Right atrium auricular region (tissue), 2 donors: ENCODE results near the gene DHRS11. TPM values are rescaled to one million over a fixed set of nuclear protein-coding genes. Genes with fewer than 3 reads are reported as not detected.
A peak's percentile ranks its signal among the peaks of the same experiment; 100 is the strongest.

ENCODE experiments used
- DNase-seq: peaks from one replicate; pipeline ENCODE4 v3.0.0-alpha.2; 2019; ENCODE audit warnings: low spot score
- H3K27ac ChIP-seq, 2 donors: fragments of 200-600 bp; sonication (generic); 1 replicate in 1 of 2; 2 replicates in 1 of 2; pipeline ENCODE4 v1.5.1; 2016 to 2019
- H3K27me3 ChIP-seq, 2 donors: fragments of 200-600 bp; sonication (generic); one replicate each; pipeline versions ENCODE4 v1.5.1 to v1.6.0; 2017 to 2019
- H3K36me3 ChIP-seq: fragments of 200-600 bp; sonication (generic); one replicate; pipeline ENCODE4 v1.5.1; 2016
- H3K4me1 ChIP-seq, 2 donors: fragments of 200-600 bp; sonication (generic); one replicate each; pipeline versions ENCODE4 v1.5.1 to v1.6.0; 2017 to 2019
- H3K4me3 ChIP-seq, 2 donors: fragments of 200-600 bp; sonication (generic); 1 replicate in 1 of 2; 2 replicates in 1 of 2; pipeline ENCODE4 v1.5.1; 2017 to 2019; ENCODE audit warnings: mild to moderate bottlenecking in 1 of 2, moderate library complexity in 1 of 2
- H3K9me3 ChIP-seq, 2 donors: fragments of 200-600 bp; sonication (generic); one replicate each; pipeline ENCODE4 v1.5.1; 2019
- CTCF ChIP-seq, 2 donors: fragments of 200-600 bp; sonication (generic); IDR thresholded peaks; one replicate each; pipeline ENCODE4 v1.5.1; 2019; ENCODE audit warnings: antibody characterized with exemption in 2 of 2
- total RNA-seq, 2 donors: library from RNA; depleted of rRNA; stranded (reverse); fragments of >200 nt; gene quantifications; one replicate each; pipeline ENCODE4 v1.1.0, GENCODE V29; 2016

DHRS11 gene
- total RNA-seq, 2 donors from 2014 or later = 10.5 to 17.3 TPM

- Histone ChIP-seq H3K4me3 (peak overlapping the region; percentile 98), H3K36me3 (no peaks in the 10 kb centered on the region), H3K9me3 (no peaks in the 10 kb centered on the region), H3K27me3 (no peaks in the 10 kb centered on the region), H3K4me1 (peaks cover 0 to 52% of the 10 kb centered on the region in 2 donors), H3K27ac (peak overlapping the region; percentile 100)
- TF ChIP-seq CTCF (IDR thresholded peaks at IDR 0.05) = no peak
- peak; percentile 97 for DNase-seq
Measured at GRCh38 chr17:36545465-36546417, 45.9 kb upstream of the DHRS11 start.

DNA sequence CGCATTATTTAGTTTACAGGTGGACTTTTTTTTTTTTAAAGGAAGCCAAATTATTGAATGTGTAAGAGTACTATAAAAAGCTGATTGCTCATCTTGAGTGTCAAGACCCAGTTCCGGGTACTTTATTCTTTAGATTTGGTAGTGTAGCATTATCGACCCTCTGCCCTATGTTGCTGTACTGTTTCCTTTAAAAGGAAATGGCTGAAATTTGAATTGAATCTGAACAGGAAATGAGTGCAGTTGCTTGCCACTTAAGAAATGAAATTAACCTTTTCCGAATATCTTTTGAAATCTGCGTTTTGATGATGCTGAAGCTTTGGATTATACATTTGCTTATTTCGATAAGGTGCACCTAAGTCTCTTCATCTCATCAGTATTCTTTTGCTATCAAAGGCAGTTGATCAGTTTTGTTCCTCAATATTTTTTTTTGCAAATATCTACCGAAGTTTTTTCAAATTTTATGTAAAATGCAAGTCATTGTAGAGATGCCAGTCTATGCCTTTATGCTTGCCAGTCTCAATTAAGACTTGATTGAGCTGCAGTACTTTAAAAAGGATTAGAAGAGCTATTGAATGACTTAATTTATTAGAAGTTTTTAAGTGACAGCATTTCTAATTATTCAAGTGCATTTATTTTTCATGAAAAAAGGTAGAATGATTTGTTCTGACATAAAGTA, 45.1 kb upstream of the DHRS11 start:
- H3K27ac ChIP-seq = peak overlapping the region; percentile 100
- TF ChIP-seq CTCF (IDR thresholded peaks at IDR 0.05) = no peak
- no peaks in the 10 kb centered on the region for H3K27me3 ChIP-seq
- H3K9me3 ChIP-seq = no peaks in the 10 kb centered on the region
- peak overlapping the region; percentile 98 for H3K4me3 ChIP-seq
- no peaks in the 10 kb centered on the region for H3K36me3 ChIP-seq
- DNase-seq = no peak
- peaks cover 0 to 56% of the 10 kb centered on the region in 2 donors for H3K4me1 ChIP-seq

GRCh38 chr17:36547776-36548175, 43.9 kb upstream of the DHRS11 start:
- peaks cover 0 to 56% of the 10 kb centered on the region in 2 donors for H3K4me1 ChIP-seq
- H3K4me3 ChIP-seq = no peak overlapping the region
- H3K27ac ChIP-seq = no peak overlapping the region

GRCh38 chr17:36550491-36551417, 40.9 kb upstream of the DHRS11 start:
- H3K4me1 ChIP-seq = peaks cover 0 to 66% of the 10 kb centered on the region in 2 donors
- H3K36me3 ChIP-seq = peaks cover 10% of the 10 kb centered on the region
- no peak overlapping the region for H3K4me3 ChIP-seq
- no peak for DNase-seq
- no peaks in the 10 kb centered on the region for H3K9me3 ChIP-seq
- H3K27ac ChIP-seq = no peak overlapping the region
- H3K27me3 ChIP-seq = no peaks in the 10 kb centered on the region
- no peak for TF ChIP-seq CTCF (IDR thresholded peaks at IDR 0.05)

More at GRCh38 chr17:36547776-36548175, 43.9 kb upstream of the DHRS11 start:
- H3K27me3 ChIP-seq = no peaks in the 10 kb centered on the region
- DNase-seq = no peak
- no peak for TF ChIP-seq CTCF (IDR thresholded peaks at IDR 0.05)
- no peaks in the 10 kb centered on the region for H3K36me3 ChIP-seq
- no peaks in the 10 kb centered on the region for H3K9me3 ChIP-seq

DNA sequence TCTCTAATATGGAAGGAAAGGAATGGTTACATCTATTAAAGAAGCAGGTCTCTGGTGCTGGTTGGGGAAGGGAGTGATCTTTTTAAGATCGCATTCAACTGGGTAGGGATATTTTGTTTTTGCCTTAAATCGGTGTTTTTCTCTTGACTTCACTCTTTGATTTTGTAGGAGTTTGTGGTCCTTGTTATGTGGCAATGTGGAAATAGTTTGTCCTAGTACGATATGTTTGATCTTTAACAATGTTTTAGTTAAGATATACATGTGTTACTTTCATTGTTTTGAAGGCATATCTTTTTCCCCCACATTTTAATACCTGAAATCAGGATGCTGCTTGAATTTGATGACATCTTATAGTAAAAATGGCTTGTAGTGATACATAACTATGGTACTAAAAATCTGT, 38.2 kb upstream of the DHRS11 start:
- Histone ChIP-seq H3K36me3 (peaks cover 34% of the 10 kb centered on the region), H3K4me3 (no peak overlapping the region), H3K9me3 (no peaks in the 10 kb centered on the region), H3K27me3 (no peaks in the 10 kb centered on the region), H3K27ac (no peak overlapping the region), H3K4me1 (peaks cover 0 to 40% of the 10 kb centered on the region in 2 donors)
- no peak for TF ChIP-seq CTCF (IDR thresholded peaks at IDR 0.05)
- DNase-seq = no peak
